DOHH2 (cell line): ENCODE data around the gene NRN1.

Experiments
- H3F3A ChIP-seq: fragments of 200-600 bp; sonication (generic), shearing (Covaris generic); 2 replicates; pipeline ENCODE4 v1.6.0; 2016; ENCODE audit warnings: antibody characterized with exemption, mild to moderate bottlenecking; ENCODE audit not compliant: control insufficient read depth, insufficient read depth
- H3K27ac ChIP-seq: fragments of 200-600 bp; sonication (generic); 2 replicates; pipeline ENCODE4 v1.5.1; 2014; ENCODE audit warnings: low read depth, mild to moderate bottlenecking, low read length, moderate library complexity
- H3K27me3 ChIP-seq: fragments of 200-600 bp; sonication (generic); 2 replicates; pipeline ENCODE4 v1.6.1; 2014; ENCODE audit warnings: mild to moderate bottlenecking, low read length, mixed read lengths; ENCODE audit not compliant: control insufficient read depth
- H3K36me3 ChIP-seq: fragments of 200-600 bp; sonication (generic); 2 replicates; pipeline ENCODE4 v1.6.1; 2014; ENCODE audit warnings: mild to moderate bottlenecking, low read length, moderate library complexity, mixed read lengths; ENCODE audit not compliant: control insufficient read depth
- H3K4me1 ChIP-seq: fragments of 200-600 bp; sonication (generic); 2 replicates; pipeline ENCODE4 v1.6.1; 2014; ENCODE audit warnings: mild to moderate bottlenecking, low read length, mixed read lengths; ENCODE audit not compliant: control insufficient read depth
- H3K4me2 ChIP-seq: fragments of 200-600 bp; sonication (generic); 2 replicates; pipeline ENCODE4 v1.6.0; 2014; ENCODE audit warnings: mild to moderate bottlenecking, low read length, moderate library complexity
- H3K4me3 ChIP-seq: fragments of 200-600 bp; sonication (generic); 2 replicates; pipeline ENCODE4 v1.5.1; 2014; ENCODE audit warnings: mild to moderate bottlenecking, low read length, mixed read lengths
- H3K79me2 ChIP-seq: fragments of 200-600 bp; sonication (generic); 2 replicates; pipeline ENCODE4 v1.6.1; 2014; ENCODE audit warnings: mild to moderate bottlenecking, low read length, mixed read lengths; ENCODE audit not compliant: control insufficient read depth
- H3K9me2 ChIP-seq: fragments of 200-600 bp; sonication (generic); replicated peaks from 2 replicates; pipeline ENCODE4 v1.6.1; 2014; ENCODE audit warnings: mild to moderate bottlenecking, low read length, mixed read lengths; ENCODE audit not compliant: control insufficient read depth
- H3K9me3 ChIP-seq: fragments of 200-600 bp; sonication (generic); 2 replicates; pipeline ENCODE4 v1.6.1; 2014; ENCODE audit warnings: antibody characterized with exemption, low read length, mixed read lengths; ENCODE audit not compliant: control insufficient read depth, insufficient read depth
- H4K20me1 ChIP-seq: fragments of 200-600 bp; sonication (generic); 2 replicates; pipeline ENCODE4 v1.6.0; 2014; ENCODE audit warnings: low read depth, mild to moderate bottlenecking, antibody characterized with exemption, low read length, moderate library complexity; ENCODE audit not compliant: control insufficient read depth, insufficient read depth
- EZH2phosphoT487 ChIP-seq: fragments of 200-600 bp; sonication (generic); IDR thresholded peaks from 2 replicates; pipeline ENCODE4 v1.6.1; 2017; ENCODE audit warnings: borderline replicate concordance, mild to moderate bottlenecking, antibody characterized with exemption, low read length, moderate library complexity, mixed read lengths
- TF ChIP-seq, protein P1 (sequence below): fragments of 200-600 bp; sonication (generic); IDR thresholded peaks from one replicate; pipeline ENCODE4 v1.5.1; 2014; ENCODE audit warnings: antibody characterized with exemption, mild to moderate bottlenecking, low read depth, low read length; ENCODE audit not compliant: poor library complexity, severe bottlenecking

The NRN1 gene

DNA sequence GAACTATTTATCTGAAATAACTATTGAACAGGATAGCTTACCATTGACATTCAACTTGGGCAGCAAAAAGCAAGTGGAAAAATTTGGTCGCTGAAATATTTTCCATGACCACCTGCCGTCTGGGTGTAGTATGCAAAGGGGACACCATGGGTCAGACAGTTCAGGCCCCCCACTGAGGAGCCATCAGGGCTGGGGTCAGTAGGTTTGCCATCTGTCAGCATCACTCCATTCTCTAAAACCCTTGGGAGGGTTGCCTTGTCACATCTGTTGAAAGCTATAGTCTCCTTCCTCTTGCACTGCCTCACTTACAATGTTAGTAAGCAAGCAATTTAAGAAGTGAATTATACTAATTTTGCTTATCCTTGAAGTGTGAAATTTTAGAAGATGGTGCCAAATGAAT, 44.9 kb downstream of the NRN1 start:
- no peak overlapping the region for H3K27ac ChIP-seq
- H3K9me2 ChIP-seq: no peaks in the 10 kb centered on the region
- H3K36me3 ChIP-seq: no peaks in the 10 kb centered on the region
- H3K4me2 ChIP-seq: no peak overlapping the region
- H3K9me3 ChIP-seq: peaks cover 4% of the 10 kb centered on the region; the same call in 1 of the 2 replicates
- H3K79me2 ChIP-seq: no peaks in the 10 kb centered on the region
- no peaks in the 10 kb centered on the region for H4K20me1 ChIP-seq
- H3K4me3 ChIP-seq: no peak overlapping the region
- H3K27me3 ChIP-seq: no peaks in the 10 kb centered on the region; the same call in 1 of the 2 replicates
- H3F3A ChIP-seq: no peaks in the 10 kb centered on the region
- H3K4me1 ChIP-seq: no peaks in the 10 kb centered on the region
- no peak for TF ChIP-seq EZH2phosphoT487
- TF ChIP-seq, protein P1, sequence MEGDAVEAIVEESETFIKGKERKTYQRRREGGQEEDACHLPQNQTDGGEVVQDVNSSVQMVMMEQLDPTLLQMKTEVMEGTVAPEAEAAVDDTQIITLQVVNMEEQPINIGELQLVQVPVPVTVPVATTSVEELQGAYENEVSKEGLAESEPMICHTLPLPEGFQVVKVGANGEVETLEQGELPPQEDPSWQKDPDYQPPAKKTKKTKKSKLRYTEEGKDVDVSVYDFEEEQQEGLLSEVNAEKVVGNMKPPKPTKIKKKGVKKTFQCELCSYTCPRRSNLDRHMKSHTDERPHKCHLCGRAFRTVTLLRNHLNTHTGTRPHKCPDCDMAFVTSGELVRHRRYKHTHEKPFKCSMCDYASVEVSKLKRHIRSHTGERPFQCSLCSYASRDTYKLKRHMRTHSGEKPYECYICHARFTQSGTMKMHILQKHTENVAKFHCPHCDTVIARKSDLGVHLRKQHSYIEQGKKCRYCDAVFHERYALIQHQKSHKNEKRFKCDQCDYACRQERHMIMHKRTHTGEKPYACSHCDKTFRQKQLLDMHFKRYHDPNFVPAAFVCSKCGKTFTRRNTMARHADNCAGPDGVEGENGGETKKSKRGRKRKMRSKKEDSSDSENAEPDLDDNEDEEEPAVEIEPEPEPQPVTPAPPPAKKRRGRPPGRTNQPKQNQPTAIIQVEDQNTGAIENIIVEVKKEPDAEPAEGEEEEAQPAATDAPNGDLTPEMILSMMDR: no peak

DNA sequence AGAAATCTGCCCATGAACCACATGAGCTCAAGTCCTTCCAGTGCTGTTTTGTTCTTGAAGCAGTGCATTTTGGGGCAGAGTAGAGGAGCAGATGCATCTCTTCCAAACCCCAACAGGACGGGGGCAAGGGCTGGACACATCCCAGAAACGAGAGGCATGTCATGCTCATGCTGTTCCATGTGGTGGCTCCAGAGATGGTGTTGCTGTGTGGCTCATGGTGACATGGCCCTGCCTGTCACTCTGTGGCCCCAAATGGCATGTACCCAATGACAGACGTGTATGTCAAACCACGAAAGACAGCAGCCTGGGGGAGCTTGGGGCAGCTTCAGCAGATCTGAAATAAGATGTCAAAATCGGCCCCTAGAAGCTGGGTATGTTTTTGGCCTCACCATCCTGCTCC, 46.3 kb downstream of the NRN1 start:
- no peak overlapping the region for H3K4me3 ChIP-seq

DNA sequence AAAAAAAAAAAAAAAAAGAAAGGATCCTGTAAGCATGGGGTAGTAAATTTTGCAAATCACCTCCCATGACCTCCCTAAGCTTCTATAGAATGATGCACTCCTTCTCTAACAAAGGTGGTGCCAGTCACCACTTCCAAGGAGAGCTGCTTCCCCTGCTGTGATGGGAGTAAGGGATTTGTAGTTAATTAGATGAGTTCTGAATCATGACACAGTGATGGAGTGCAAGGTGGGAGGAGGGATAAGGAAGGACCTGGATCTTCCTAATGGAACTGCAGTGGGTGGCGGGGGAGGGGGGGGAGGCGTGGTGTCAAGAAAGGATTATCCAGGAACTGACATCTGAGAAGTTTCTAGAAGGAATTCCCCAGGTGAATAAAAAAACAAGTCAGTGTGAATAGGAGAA, 47.8 kb downstream of the NRN1 start:
- TF ChIP-seq, protein P1: no peak
- no peaks in the 10 kb centered on the region for H3K36me3 ChIP-seq

More for the DNA sequence above, 46.3 kb downstream of the NRN1 start:
- H3K4me1 ChIP-seq: no peaks in the 10 kb centered on the region
- no peaks in the 10 kb centered on the region for H3K79me2 ChIP-seq
- peaks cover 4% of the 10 kb centered on the region; the same call in 1 of the 2 replicates for H3K9me3 ChIP-seq
- TF ChIP-seq, protein P1: no peak
- TF ChIP-seq EZH2phosphoT487: no peak
- no peak overlapping the region for H3K4me2 ChIP-seq
- H4K20me1 ChIP-seq: no peaks in the 10 kb centered on the region
- H3K9me2 ChIP-seq: no peaks in the 10 kb centered on the region
- no peaks in the 10 kb centered on the region for H3K36me3 ChIP-seq
- no peaks in the 10 kb centered on the region; the same call in 1 of the 2 replicates for H3K27me3 ChIP-seq
- no peaks in the 10 kb centered on the region for H3F3A ChIP-seq
- H3K27ac ChIP-seq: no peak overlapping the region

DNA sequence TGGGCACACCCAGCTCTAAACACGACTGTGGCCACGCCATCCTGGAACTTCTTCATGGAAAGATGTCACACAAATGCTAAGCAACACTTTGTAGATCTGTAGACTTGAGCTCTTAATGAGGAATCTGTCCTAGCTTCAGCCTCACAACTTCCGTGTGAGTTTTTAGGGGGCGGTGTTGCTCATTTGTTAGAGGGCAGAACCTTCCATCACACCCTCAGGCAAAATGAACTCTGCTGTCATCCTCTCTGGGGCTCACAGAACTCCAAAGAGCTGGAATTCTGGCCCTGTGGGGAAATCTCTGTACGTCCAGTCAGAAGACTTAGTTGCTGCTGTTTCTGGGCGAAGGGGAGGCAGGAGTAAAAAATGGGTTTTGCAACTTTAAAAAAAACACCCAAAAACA, 49.8 kb downstream of the NRN1 start:
- H3K4me1 ChIP-seq: no peaks in the 10 kb centered on the region
- H3K79me2 ChIP-seq: no peaks in the 10 kb centered on the region
- no peaks in the 10 kb centered on the region for H3K9me3 ChIP-seq
- H3K27ac ChIP-seq: no peak overlapping the region
- no peak overlapping the region for H3K4me2 ChIP-seq
- TF ChIP-seq EZH2phosphoT487: no peak
- TF ChIP-seq, protein P1: no peak
- H4K20me1 ChIP-seq: no peaks in the 10 kb centered on the region
- no peaks in the 10 kb centered on the region for H3K9me2 ChIP-seq
- H3F3A ChIP-seq: no peaks in the 10 kb centered on the region
- H3K27me3 ChIP-seq: peaks cover 8% of the 10 kb centered on the region; the same call in 1 of the 2 replicates
- no peaks in the 10 kb centered on the region for H3K36me3 ChIP-seq
- no peak overlapping the region for H3K4me3 ChIP-seq

More for the DNA sequence above, 47.8 kb downstream of the NRN1 start:
- Histone ChIP-seq H3K79me2 (no peaks in the 10 kb centered on the region), H4K20me1 (no peaks in the 10 kb centered on the region), H3K4me1 (no peaks in the 10 kb centered on the region), H3F3A (no peaks in the 10 kb centered on the region), H3K27me3 (peaks cover 4% of the 10 kb centered on the region; the same call in 1 of the 2 replicates), H3K9me2 (no peaks in the 10 kb centered on the region), H3K4me3 (no peak overlapping the region), H3K27ac (no peak overlapping the region), H3K4me2 (no peak overlapping the region), H3K9me3 (peaks cover 4% of the 10 kb centered on the region; the same call in 1 of the 2 replicates)
